ENCODE data around the gene HOTAIR.

HOTAIR gene

GRCh38 chr12:54021432-54022013 is 46.8 kb upstream of the HOTAIR start:
- no peak overlapping the region for H3K27ac ChIP-seq (replicated peaks; ENCODE audit: low read length)
- H3K4ac ChIP-seq (ENCODE audit: low read length), result no peak overlapping the region
- no peak overlapping the region for H2BK120ac ChIP-seq (ENCODE audit: low read depth, low read length)
- no peak overlapping the region for H4K8ac ChIP-seq (ENCODE audit: low read depth, low read length)
- H3K36me3 ChIP-seq (replicated peaks in 1 of 2; ENCODE audit: control insufficient read depth in 2 of 2, insufficient read depth in 2 of 2, low read length in 2 of 2), result no peaks in the 10 kb centered on the region
- peaks cover 72 to 98% (median 98%) of the 10 kb centered on the region in 3 experiments for H3K27me3 ChIP-seq (ENCODE audit: control insufficient read depth in 3 of 3, insufficient read depth in 3 of 3, low read depth in 1 of 3, low read length in 3 of 3)
- DNase-seq (ENCODE audit: low spot score), result no peak
- H2BK15ac ChIP-seq (ENCODE audit: low read length), result no peak overlapping the region
- no peak overlapping the region for H4K91ac ChIP-seq (ENCODE audit: low read depth, low read length, poor library complexity)
- H3K9ac ChIP-seq (ENCODE audit: low read depth, low read length, poor library complexity), result no peak overlapping the region
- no CpG with 5 or more reads among the region's 16 CpGs for WGBS, 2 donors (ENCODE audit: extremely low coverage in 2 of 2, insufficient read length in 2 of 2, insufficient replicate concordance in 1 of 2)
- no peak overlapping the region for H2AFZ ChIP-seq (ENCODE audit: low read length)
- no peak overlapping the region for H3K4me2 ChIP-seq (ENCODE audit: insufficient read depth, low read length, poor library complexity, severe bottlenecking)
- no peak overlapping the region for H3K23ac ChIP-seq (ENCODE audit: low read depth, low read length, poor library complexity)
- H3K14ac ChIP-seq (ENCODE audit: low read length), result no peak overlapping the region
- no peak overlapping the region for H2BK5ac ChIP-seq (ENCODE audit: low read length)
- H3K79me1 ChIP-seq (ENCODE audit: low read depth, low read length), result no peaks in the 10 kb centered on the region
- no peak overlapping the region for H3K4me3 ChIP-seq (ENCODE audit: low read length in 2 of 2)
- H3K18ac ChIP-seq (ENCODE audit: low read length), result no peak overlapping the region
- peaks cover 0 to 6% of the 10 kb centered on the region in 2 donors for H3K4me1 ChIP-seq (ENCODE audit: control insufficient read depth in 2 of 2, insufficient read depth in 1 of 2, low read depth in 1 of 2, low read length in 2 of 2)
- no peak overlapping the region for H2BK12ac ChIP-seq (ENCODE audit: low read length)
- no peak overlapping the region for H2AK5ac ChIP-seq (ENCODE audit: low read depth, low read length)
- H3K9me3 ChIP-seq (replicated peaks in 1 of 2; ENCODE audit: control insufficient read depth in 2 of 2, insufficient read depth in 1 of 2, low read depth in 1 of 2, low read length in 2 of 2), result peaks cover 0 to 7% of the 10 kb centered on the region in 2 donors

- Histone ChIP-seq H3K4me3 (ENCODE audit: low read length in 2 of 2) (no peak overlapping the region), H3K18ac (ENCODE audit: low read length) (no peak overlapping the region), H3K27ac (replicated peaks; ENCODE audit: low read length) (no peak overlapping the region)
Measured at GRCh38 chr12:54020591-54021405, 46.0 kb upstream of the HOTAIR start.

GRCh38 chr12:54019924-54020590 is 45.3 kb upstream of the HOTAIR start:
- Histone ChIP-seq H3K9ac (ENCODE audit: low read depth, low read length, poor library complexity) (no peak overlapping the region), H2BK15ac (ENCODE audit: low read length) (no peak overlapping the region), H3K18ac (ENCODE audit: low read length) (no peak overlapping the region), H3K4me3 (ENCODE audit: low read length in 2 of 2) (no peak overlapping the region), H4K8ac (ENCODE audit: low read depth, low read length) (no peak overlapping the region), H2AFZ (ENCODE audit: low read length) (peak overlapping the region; percentile 29), H2AK5ac (ENCODE audit: low read depth, low read length) (no peak overlapping the region), H3K36me3 (replicated peaks in 1 of 2; ENCODE audit: control insufficient read depth in 2 of 2, insufficient read depth in 2 of 2, low read length in 2 of 2) (no peaks in the 10 kb centered on the region), H2BK5ac (ENCODE audit: low read length) (no peak overlapping the region), H3K14ac (ENCODE audit: low read length) (no peak overlapping the region), H2BK120ac (ENCODE audit: low read depth, low read length) (no peak overlapping the region), H3K9me3 (replicated peaks in 1 of 2; ENCODE audit: control insufficient read depth in 2 of 2, insufficient read depth in 1 of 2, low read depth in 1 of 2, low read length in 2 of 2) (peaks cover 0 to 7% of the 10 kb centered on the region in 2 donors), H3K4ac (ENCODE audit: low read length) (peak overlapping the region; percentile 41), H2BK12ac (ENCODE audit: low read length) (no peak overlapping the region), H3K79me1 (ENCODE audit: low read depth, low read length) (no peaks in the 10 kb centered on the region), H3K4me1 (ENCODE audit: control insufficient read depth in 2 of 2, insufficient read depth in 1 of 2, low read depth in 1 of 2, low read length in 2 of 2) (peaks cover 0 to 6% of the 10 kb centered on the region in 2 donors), H3K23ac (ENCODE audit: low read depth, low read length, poor library complexity) (peak overlapping the region; percentile 53), H3K27me3 (ENCODE audit: control insufficient read depth in 3 of 3, insufficient read depth in 3 of 3, low read depth in 1 of 3, low read length in 3 of 3) (peaks cover 68 to 98% (median 98%) of the 10 kb centered on the region in 3 experiments), H3K4me2 (ENCODE audit: insufficient read depth, low read length, poor library complexity, severe bottlenecking) (no peak overlapping the region), H4K91ac (ENCODE audit: low read depth, low read length, poor library complexity) (no peak overlapping the region), H3K27ac (replicated peaks; ENCODE audit: low read length) (no peak overlapping the region)
- WGBS, 2 donors (ENCODE audit: extremely low coverage in 2 of 2, insufficient read length in 2 of 2, insufficient replicate concordance in 1 of 2), result no CpG with 5 or more reads among the region's 10 CpGs
- no peak for DNase-seq (ENCODE audit: low spot score)

More at GRCh38 chr12:54020591-54021405, 46.0 kb upstream of the HOTAIR start:
- no peak for DNase-seq (ENCODE audit: low spot score)
- no peak overlapping the region for H4K8ac ChIP-seq (ENCODE audit: low read depth, low read length)
- H3K36me3 ChIP-seq (replicated peaks in 1 of 2; ENCODE audit: control insufficient read depth in 2 of 2, insufficient read depth in 2 of 2, low read length in 2 of 2), result no peaks in the 10 kb centered on the region
- H2AK5ac ChIP-seq (ENCODE audit: low read depth, low read length), result no peak overlapping the region
- peaks cover 68 to 98% (median 98%) of the 10 kb centered on the region in 3 experiments for H3K27me3 ChIP-seq (ENCODE audit: control insufficient read depth in 3 of 3, insufficient read depth in 3 of 3, low read depth in 1 of 3, low read length in 3 of 3)
- H3K79me1 ChIP-seq (ENCODE audit: low read depth, low read length), result no peaks in the 10 kb centered on the region
- no CpG with 5 or more reads among the region's 23 CpGs for WGBS, 2 donors (ENCODE audit: extremely low coverage in 2 of 2, insufficient read length in 2 of 2, insufficient replicate concordance in 1 of 2)
- no peak overlapping the region for H3K14ac ChIP-seq (ENCODE audit: low read length)
- H4K91ac ChIP-seq (ENCODE audit: low read depth, low read length, poor library complexity), result no peak overlapping the region
- H3K4ac ChIP-seq (ENCODE audit: low read length), result no peak overlapping the region
- H2BK12ac ChIP-seq (ENCODE audit: low read length), result no peak overlapping the region
- H3K23ac ChIP-seq (ENCODE audit: low read depth, low read length, poor library complexity), result no peak overlapping the region
- no peak overlapping the region for H3K9ac ChIP-seq (ENCODE audit: low read depth, low read length, poor library complexity)
- H2BK120ac ChIP-seq (ENCODE audit: low read depth, low read length), result no peak overlapping the region
- no peak overlapping the region for H2BK15ac ChIP-seq (ENCODE audit: low read length)
- H2BK5ac ChIP-seq (ENCODE audit: low read length), result no peak overlapping the region
- no peak overlapping the region for H3K4me2 ChIP-seq (ENCODE audit: insufficient read depth, low read length, poor library complexity, severe bottlenecking)
- peaks cover 0 to 6% of the 10 kb centered on the region in 2 donors for H3K4me1 ChIP-seq (ENCODE audit: control insufficient read depth in 2 of 2, insufficient read depth in 1 of 2, low read depth in 1 of 2, low read length in 2 of 2)
- no peak overlapping the region for H2AFZ ChIP-seq (ENCODE audit: low read length)
- H3K9me3 ChIP-seq (replicated peaks in 1 of 2; ENCODE audit: control insufficient read depth in 2 of 2, insufficient read depth in 1 of 2, low read depth in 1 of 2, low read length in 2 of 2), result peaks cover 0 to 7% of the 10 kb centered on the region in 2 donors
